G401.6 (cell line): ENCODE results near the gene DDX10.

ENCODE experiments used
- FAIRE-seq: peaks from 2 replicates; lab custom pipeline; 2012; peaks lifted over from hg19 to GRCh38; lab: Jason Lieb, UNC

The DDX10 gene

GRCh38 chr11:108654994-108655631 is 9.8 kb upstream of the DDX10 start:
- FAIRE-seq = peak; percentile 91

- no peak for FAIRE-seq
Measured at GRCh38 chr11:108662700-108663099, 2.2 kb upstream of the DDX10 start.

- no peak for FAIRE-seq
Measured at GRCh38 chr11:108663154-108663877, 1.6 kb upstream of the DDX10 start.

GRCh38 chr11:108666373-108666772 is 1.5 kb downstream of the DDX10 start:
- FAIRE-seq = no peak

GRCh38 chr11:108669286-108669685 is 4.4 kb downstream of the DDX10 start:
- no peak for FAIRE-seq

GRCh38 chr11:108669711-108670110 is 4.8 kb downstream of the DDX10 start:
- FAIRE-seq = no peak

- no peak for FAIRE-seq
Measured at GRCh38 chr11:108670451-108670850, 5.6 kb downstream of the DDX10 start.

- FAIRE-seq = no peak
Measured at GRCh38 chr11:108672113-108672512, 7.2 kb downstream of the DDX10 start.

- FAIRE-seq = no peak
Measured at GRCh38 chr11:108672786-108673185, 7.9 kb downstream of the DDX10 start.

- FAIRE-seq = no peak
Measured at GRCh38 chr11:108679045-108679444, 14.2 kb downstream of the DDX10 start.

- FAIRE-seq = no peak
Measured at GRCh38 chr11:108680271-108680670, 15.4 kb downstream of the DDX10 start.

- FAIRE-seq = peak; percentile 6
Measured at GRCh38 chr11:108685419-108686130, 20.7 kb downstream of the DDX10 start.

- no peak for FAIRE-seq
Measured at GRCh38 chr11:108693852-108694251, 29.0 kb downstream of the DDX10 start.

GRCh38 chr11:108694846-108695245 is 30.0 kb downstream of the DDX10 start:
- FAIRE-seq = no peak

- FAIRE-seq = peak; percentile 88
Measured at GRCh38 chr11:108697872-108698473, 33.1 kb downstream of the DDX10 start.

GRCh38 chr11:108698844-108699642 is 34.2 kb downstream of the DDX10 start:
- FAIRE-seq = no peak

- no peak for FAIRE-seq
Measured at GRCh38 chr11:108703916-108704315, 39.0 kb downstream of the DDX10 start.

GRCh38 chr11:108705061-108705460 is 40.2 kb downstream of the DDX10 start:
- no peak for FAIRE-seq

- FAIRE-seq = peak; percentile 25
Measured at GRCh38 chr11:108708173-108708572, 43.3 kb downstream of the DDX10 start.

GRCh38 chr11:108709741-108710140 is 44.9 kb downstream of the DDX10 start:
- no peak for FAIRE-seq

GRCh38 chr11:108713076-108713790 is 48.4 kb downstream of the DDX10 start:
- FAIRE-seq = no peak
